ENCODE results near the gene NPHS1.

GRCh38 chr19:35883882-35884281, 31.6 kb upstream of the NPHS1 start:
- TF ChIP-seq CTCF (IDR thresholded peaks at IDR 0.05) (no peak), POLR2A (IDR thresholded peaks at IDR 0.05) (no peak), POLR2AphosphoS5 (IDR thresholded peaks at IDR 0.05) (no peak)

Measured in breast epithelium (tissue), 3 donors.